AG09319 (cell line): ENCODE measurements around the gene TRIM33.
"Not testable (repeated sequence)": the region's sequence is repeated elsewhere in the genome, so short reads cannot be mapped to it uniquely, and the experiment has no call there.

Experiments used
- DNase-seq: peaks from one replicate; pipeline ENCODE4 v3.0.0-alpha.2; 2010; ENCODE audit warnings: low read depth; ENCODE audit errors: extremely low read depth
- CTCF ChIP-seq: IDR thresholded peaks from 2 replicates; pipeline ENCODE4 v1.5.1; 2011; ENCODE audit warnings: low read depth, mild to moderate bottlenecking, inconsistent platforms, low read length, moderate library complexity

The TRIM33 gene

DNA sequence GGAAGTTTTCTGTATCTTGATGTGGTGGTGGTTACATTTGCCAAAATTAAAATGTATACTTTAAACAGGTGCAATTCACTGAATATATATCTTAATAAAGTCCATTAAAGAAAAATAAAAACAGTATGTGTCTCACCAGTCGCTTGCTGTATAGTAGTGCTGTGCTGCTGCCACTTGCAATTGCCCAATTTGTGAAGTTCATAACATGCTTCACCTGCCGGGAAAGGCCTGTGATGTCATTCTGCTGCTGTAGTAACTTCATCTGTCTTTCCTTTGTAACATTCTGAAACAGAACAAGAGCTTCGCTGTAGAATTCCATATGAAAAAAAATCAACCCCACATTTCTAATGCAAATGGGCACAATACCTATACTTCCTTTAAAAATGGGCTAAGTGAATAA is 83.4 kb downstream of the TRIM33 start:
- no peak for DNase-seq
- no peak for TF ChIP-seq CTCF

- TF ChIP-seq CTCF, result no peak
- DNase-seq, result no peak
Observed at GRCh38 chr1:114423455-114423854, 87.5 kb downstream of the TRIM33 start.

GRCh38 chr1:114418948-114419347 is 92.1 kb downstream of the TRIM33 start:
- not testable (repeated sequence) for DNase-seq

GRCh38 chr1:114397601-114398000 is 113.4 kb downstream of the TRIM33 start:
- DNase-seq, result no peak
- no peak for TF ChIP-seq CTCF

DNA sequence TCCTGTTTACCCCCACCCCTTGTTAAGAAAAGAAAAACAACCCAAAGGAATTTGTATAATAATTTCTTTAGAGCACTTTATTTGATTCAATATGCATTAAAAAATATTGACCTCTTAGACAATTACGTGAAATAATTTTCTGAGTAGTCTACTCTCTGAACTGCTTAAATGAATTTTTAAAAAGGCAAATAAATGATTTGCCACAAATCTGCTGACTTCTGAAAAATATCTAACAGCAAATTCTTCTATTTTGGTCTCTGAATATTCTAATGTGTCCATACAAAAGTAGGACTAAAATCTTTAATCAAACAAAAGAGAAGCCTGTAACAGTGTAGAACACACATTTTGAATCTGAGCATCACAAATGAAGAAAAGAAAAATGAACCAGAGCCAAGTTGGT is 115.1 kb downstream of the TRIM33 start:
- TF ChIP-seq CTCF, result no peak
- DNase-seq, result no peak

DNA sequence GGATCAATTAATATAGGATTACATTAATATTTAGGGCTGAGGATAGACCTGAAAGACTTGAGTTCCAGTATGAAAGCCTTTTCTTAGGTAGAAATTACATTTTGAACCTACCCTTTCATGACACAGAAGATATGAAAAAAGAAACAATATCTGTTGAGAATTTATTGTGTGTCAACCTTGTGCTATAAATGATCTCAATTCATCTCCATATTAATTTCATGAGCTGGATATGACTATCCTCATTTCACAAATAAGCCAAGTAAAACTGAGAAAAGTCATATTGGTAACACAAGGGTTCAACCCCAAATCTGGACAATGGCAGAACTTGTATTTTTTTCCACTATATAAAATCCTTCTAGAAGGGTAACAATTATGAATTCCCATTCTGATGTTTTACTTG is 120.0 kb downstream of the TRIM33 start:
- no peak for DNase-seq
- TF ChIP-seq CTCF, result no peak

DNA sequence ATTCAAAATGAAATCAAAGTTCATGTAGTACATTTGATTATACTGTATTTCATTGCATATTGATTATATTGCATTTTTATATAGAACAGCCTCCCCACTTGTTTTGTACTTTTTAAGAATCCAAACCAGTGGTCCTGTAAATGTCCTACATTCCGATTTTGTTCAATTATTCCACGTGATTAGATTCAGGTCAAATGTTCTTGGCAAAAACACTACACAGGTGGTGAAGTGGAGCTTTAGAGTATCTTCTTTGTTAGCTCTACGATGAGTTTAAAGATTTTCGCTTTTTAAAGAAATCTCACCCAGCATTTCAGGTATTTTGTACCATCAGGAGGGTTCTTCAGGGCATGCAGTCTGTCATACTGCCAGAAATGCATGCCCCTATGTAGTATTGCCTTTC is 120.6 kb downstream of the TRIM33 start:
- DNase-seq, result no peak
- no peak for TF ChIP-seq CTCF

- no peak for TF ChIP-seq CTCF
- DNase-seq, result no peak
Observed at GRCh38 chr1:114388432-114389003, 122.5 kb downstream of the TRIM33 start.

DNA sequence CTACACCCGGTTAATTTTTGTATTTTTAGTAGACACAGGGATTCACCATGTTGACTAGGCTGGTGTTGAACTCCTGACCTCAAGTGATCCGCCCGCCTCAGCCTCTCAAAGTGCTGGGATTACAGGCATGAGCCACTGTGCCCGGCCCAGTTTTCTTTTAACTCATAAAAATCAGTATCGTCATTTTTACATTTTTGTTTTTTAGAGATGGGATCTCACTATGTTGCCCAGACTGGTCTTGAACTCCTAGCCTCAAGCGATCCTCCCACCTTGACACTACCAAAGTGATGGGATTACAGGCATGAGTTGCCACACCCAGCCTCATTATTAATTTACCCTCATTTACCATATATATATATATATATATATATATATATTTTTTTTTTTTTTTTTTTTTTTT is 123.4 kb downstream of the TRIM33 start:
- DNase-seq, result not testable (repeated sequence)
